Glutamatergic neuron (in vitro differentiated cells): Measurements from ENCODE around the gene TACR1. TPM values are rescaled to one million over a fixed set of nuclear protein-coding genes. Genes with fewer than 3 reads are reported as not detected.

Source experiments
- DNase-seq: peaks from one replicate; pipeline ENCODE4 v3.0.0; 2022
- H3K27ac Mint-ChIP-seq: one replicate; pipeline ENCODE4 v1.8.0; 2020; ENCODE audit warnings: mild to moderate bottlenecking, mixed read lengths, inconsistent platforms; ENCODE audit not compliant: unreplicated experiment
- H3K27me3 Mint-ChIP-seq: one replicate; pipeline ENCODE4 v1.8.0; 2020; ENCODE audit warnings: mild to moderate bottlenecking, moderate library complexity, mixed read lengths, inconsistent platforms; ENCODE audit not compliant: unreplicated experiment
- H3K36me3 Mint-ChIP-seq: one replicate; pipeline ENCODE4 v1.8.0; 2020; ENCODE audit warnings: mild to moderate bottlenecking, mixed read lengths, inconsistent platforms; ENCODE audit not compliant: unreplicated experiment
- H3K4me1 Mint-ChIP-seq: one replicate; pipeline ENCODE4 v1.8.0; 2020; ENCODE audit warnings: mild to moderate bottlenecking, low read depth, mixed read lengths, inconsistent platforms; ENCODE audit not compliant: unreplicated experiment
- H3K4me3 Mint-ChIP-seq: one replicate; pipeline ENCODE4 v1.8.0; 2020; ENCODE audit warnings: mild to moderate bottlenecking, mixed read lengths, inconsistent platforms; ENCODE audit not compliant: unreplicated experiment
- H3K9me3 Mint-ChIP-seq: one replicate; pipeline ENCODE4 v1.8.0; 2020; ENCODE audit warnings: mild to moderate bottlenecking, moderate library complexity, mixed read lengths, inconsistent platforms; ENCODE audit not compliant: unreplicated experiment
- total RNA-seq: library from RNA; stranded (reverse); fragmentation: NEBNext Ultra II Directional; extraction: Animal tissue kit (Norgen Biotek cat#: 25700); gene quantifications from one replicate; pipeline ENCODE4 v1.2.1, GENCODE V29; 2021; ENCODE audit not compliant: unreplicated experiment
- TF ChIP-seq, protein P1 (sequence below): fragments of 200-600 bp; sonication (generic); IDR thresholded peaks from one replicate; pipeline ENCODE4 v1.5.0; 2021; ENCODE audit not compliant: partially characterized antibody, unreplicated experiment

The TACR1 gene
- total RNA-seq, 1 donor from 2014 or later = 0.17 TPM

DNA sequence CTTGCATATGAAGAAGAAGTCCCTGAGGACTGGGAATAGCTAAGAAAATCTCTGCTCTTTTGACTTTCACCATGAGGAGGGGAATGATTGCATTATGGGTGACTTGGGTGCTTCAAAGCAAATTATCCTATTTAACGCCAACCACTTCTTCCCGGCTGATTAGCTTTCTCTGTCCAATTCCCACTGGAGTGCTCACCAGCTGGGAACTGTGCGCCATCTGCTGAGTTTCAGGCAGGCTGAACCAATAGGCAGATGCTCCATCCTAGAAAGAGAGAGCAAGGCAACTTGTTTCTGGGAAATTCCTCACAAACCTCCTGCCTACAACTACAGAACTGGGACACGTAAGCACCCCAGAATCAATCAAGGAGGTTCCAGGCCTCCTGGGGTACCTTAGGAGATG lies 191.5 kb downstream of the TACR1 start:
- Mint-ChIP-seq H3K27me3 (peaks cover 7% of the 10 kb centered on the region), H3K36me3 (no peaks in the 10 kb centered on the region), H3K27ac (peak overlapping the region; percentile 91), H3K4me3 (peak overlapping the region; percentile 45), H3K9me3 (peaks cover 12% of the 10 kb centered on the region), H3K4me1 (peaks cover 19% of the 10 kb centered on the region)
- TF ChIP-seq, protein P1, sequence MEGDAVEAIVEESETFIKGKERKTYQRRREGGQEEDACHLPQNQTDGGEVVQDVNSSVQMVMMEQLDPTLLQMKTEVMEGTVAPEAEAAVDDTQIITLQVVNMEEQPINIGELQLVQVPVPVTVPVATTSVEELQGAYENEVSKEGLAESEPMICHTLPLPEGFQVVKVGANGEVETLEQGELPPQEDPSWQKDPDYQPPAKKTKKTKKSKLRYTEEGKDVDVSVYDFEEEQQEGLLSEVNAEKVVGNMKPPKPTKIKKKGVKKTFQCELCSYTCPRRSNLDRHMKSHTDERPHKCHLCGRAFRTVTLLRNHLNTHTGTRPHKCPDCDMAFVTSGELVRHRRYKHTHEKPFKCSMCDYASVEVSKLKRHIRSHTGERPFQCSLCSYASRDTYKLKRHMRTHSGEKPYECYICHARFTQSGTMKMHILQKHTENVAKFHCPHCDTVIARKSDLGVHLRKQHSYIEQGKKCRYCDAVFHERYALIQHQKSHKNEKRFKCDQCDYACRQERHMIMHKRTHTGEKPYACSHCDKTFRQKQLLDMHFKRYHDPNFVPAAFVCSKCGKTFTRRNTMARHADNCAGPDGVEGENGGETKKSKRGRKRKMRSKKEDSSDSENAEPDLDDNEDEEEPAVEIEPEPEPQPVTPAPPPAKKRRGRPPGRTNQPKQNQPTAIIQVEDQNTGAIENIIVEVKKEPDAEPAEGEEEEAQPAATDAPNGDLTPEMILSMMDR = no peak
- DNase-seq = peak; percentile 84

DNA sequence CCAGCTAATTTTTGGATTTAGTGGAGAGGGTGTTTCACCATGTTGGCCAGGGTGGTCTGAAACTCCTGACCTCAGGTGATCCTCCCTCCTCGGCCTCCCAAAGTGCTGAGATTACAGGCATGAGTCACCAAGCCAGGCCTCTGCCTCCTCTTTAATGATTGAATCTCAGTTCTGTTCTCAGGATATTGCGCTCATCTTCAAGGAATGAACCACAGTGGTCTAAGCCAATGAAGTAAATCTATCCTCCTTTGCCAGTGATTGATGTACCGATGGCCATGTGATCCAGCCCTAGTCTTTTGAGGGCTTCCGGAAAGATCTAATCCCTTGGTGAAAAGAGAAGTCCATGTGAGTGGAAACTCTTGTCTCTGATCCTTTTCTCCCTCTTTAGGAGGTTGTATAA lies 192.3 kb downstream of the TACR1 start:
- H3K9me3 Mint-ChIP-seq = peaks cover 12% of the 10 kb centered on the region

DNA sequence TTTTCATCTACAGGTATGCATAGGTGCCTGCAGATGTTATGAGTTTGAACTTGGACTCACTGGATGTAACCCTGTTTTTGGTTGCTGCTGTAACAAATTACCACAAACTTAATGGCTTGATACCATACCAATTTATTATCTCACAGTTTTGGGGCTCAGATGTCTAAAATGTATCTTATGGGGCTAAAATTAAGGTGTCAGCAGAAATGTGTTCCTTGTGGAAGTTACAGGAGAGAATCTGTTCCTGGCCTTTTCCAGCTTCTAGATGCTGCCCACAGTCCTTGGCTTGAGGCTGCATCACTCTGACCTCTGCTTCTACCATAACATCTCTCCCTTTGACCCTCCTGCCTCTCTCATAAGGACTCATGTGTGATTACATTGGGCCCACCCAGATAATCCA lies 193.3 kb downstream of the TACR1 start:
- peaks cover 7% of the 10 kb centered on the region for H3K27me3 Mint-ChIP-seq
- peaks cover 19% of the 10 kb centered on the region for H3K4me1 Mint-ChIP-seq
- peaks cover 12% of the 10 kb centered on the region for H3K9me3 Mint-ChIP-seq
- H3K36me3 Mint-ChIP-seq = no peaks in the 10 kb centered on the region
- no peak overlapping the region for H3K27ac Mint-ChIP-seq
- no peak overlapping the region for H3K4me3 Mint-ChIP-seq
- TF ChIP-seq, protein P1 = no peak
- DNase-seq = no peak

More for the DNA sequence above, 192.3 kb downstream of the TACR1 start:
- TF ChIP-seq, protein P1 = no peak
- Mint-ChIP-seq H3K36me3 (no peaks in the 10 kb centered on the region), H3K4me1 (peaks cover 19% of the 10 kb centered on the region), H3K27ac (peak overlapping the region; percentile 91), H3K4me3 (peak overlapping the region; percentile 45), H3K27me3 (peaks cover 7% of the 10 kb centered on the region)
- DNase-seq = no peak

DNA sequence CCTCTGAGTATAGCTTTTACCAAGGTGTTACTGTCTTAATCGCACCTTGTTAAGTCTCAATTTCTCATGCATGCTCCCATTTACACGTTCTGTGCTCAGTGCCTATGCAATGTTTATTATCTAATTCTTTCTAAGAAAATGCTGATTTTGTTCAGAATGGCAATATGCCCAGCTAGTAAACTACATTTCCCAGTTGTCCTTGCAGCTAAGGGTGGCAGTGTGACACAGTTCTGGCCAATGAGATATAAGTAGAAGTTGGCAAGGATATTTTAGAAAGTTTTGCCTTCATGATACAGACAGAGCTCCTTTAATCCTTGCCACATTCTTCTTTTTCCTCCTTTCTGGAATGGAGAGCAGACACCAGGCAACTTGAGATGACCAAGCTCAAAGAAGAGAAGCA lies 195.5 kb downstream of the TACR1 start:
- Mint-ChIP-seq H3K4me3 (no peak overlapping the region), H3K4me1 (peaks cover 14% of the 10 kb centered on the region), H3K27me3 (peaks cover 7% of the 10 kb centered on the region), H3K9me3 (peaks cover 12% of the 10 kb centered on the region), H3K27ac (no peak overlapping the region), H3K36me3 (no peaks in the 10 kb centered on the region)
- no peak for DNase-seq
- TF ChIP-seq, protein P1 = no peak

DNA sequence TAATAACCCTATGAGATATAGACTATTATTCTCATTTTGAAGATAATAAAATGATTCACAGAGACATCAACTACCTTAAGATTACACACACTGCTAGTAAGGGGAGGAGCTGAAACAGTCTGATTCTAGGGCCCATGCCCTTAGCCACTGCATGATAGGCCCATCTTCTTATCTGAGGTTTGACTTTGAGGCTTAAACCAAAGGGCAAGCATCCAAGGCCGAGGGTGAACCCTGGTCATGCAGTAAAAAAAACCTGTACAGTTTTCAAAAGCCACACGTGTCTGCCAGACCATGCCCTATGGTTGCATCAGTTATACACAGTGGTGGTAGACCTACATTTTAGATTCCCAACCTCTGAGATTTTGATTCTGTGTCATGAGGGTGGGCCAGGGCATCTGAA lies 196.0 kb downstream of the TACR1 start:
- TF ChIP-seq, protein P1 = no peak
- no peak for DNase-seq
- H3K27ac Mint-ChIP-seq = no peak overlapping the region
- peaks cover 4% of the 10 kb centered on the region for H3K27me3 Mint-ChIP-seq
- H3K9me3 Mint-ChIP-seq = peaks cover 9% of the 10 kb centered on the region
- peaks cover 9% of the 10 kb centered on the region for H3K4me1 Mint-ChIP-seq
- no peak overlapping the region for H3K4me3 Mint-ChIP-seq
- H3K36me3 Mint-ChIP-seq = no peaks in the 10 kb centered on the region
